Liver (tissue), 9 donors: ENCODE results near the gene LSAMP. TPM values are rescaled to one million over a fixed set of nuclear protein-coding genes. Genes with fewer than 3 reads are reported as not detected.
"Not testable (repeated sequence)": the region's sequence is repeated elsewhere in the genome, so short reads cannot be mapped to it uniquely, and the experiment has no call there.

Source experiments
- DNase-seq: peaks from one replicate; pipeline ENCODE4 v3.0.0-alpha.2; 2017; ENCODE audit warnings: low spot score
- H3K27ac ChIP-seq, 2 donors: one replicate each; pipeline ENCODE4 v1.7.0; 2013; ENCODE audit warnings: inconsistent platforms in 2 of 2, low read length in 2 of 2, control low read depth in 1 of 2, low read depth in 1 of 2, mild to moderate bottlenecking in 1 of 2
- H3K27me3 ChIP-seq, 4 donors: one replicate each; pipeline versions ENCODE4 v1.6.1 to v1.7.0; 2013; ENCODE audit warnings: low read length in 3 of 4, inconsistent platforms in 1 of 4, mild to moderate bottlenecking in 1 of 4, moderate library complexity in 1 of 4; ENCODE audit not compliant: control insufficient read depth in 4 of 4, insufficient read depth in 4 of 4
- H3K36me3 ChIP-seq, 4 donors: one replicate each; pipeline versions ENCODE4 v1.6.1 to v1.7.0; 2013; ENCODE audit warnings: low read length in 3 of 4, mild to moderate bottlenecking in 3 of 4, low read depth in 1 of 4, moderate library complexity in 1 of 4; ENCODE audit not compliant: control insufficient read depth in 4 of 4, insufficient read depth in 3 of 4
- H3K4me1 ChIP-seq, 4 donors: one replicate each; pipeline versions ENCODE4 v1.6.1 to v1.7.0; 2013; ENCODE audit warnings: low read length in 3 of 4, mild to moderate bottlenecking in 3 of 4, moderate library complexity in 1 of 4; ENCODE audit not compliant: control insufficient read depth in 4 of 4, insufficient read depth in 4 of 4
- H3K4me3 ChIP-seq, 3 donors: one replicate each; pipeline versions ENCODE4 v1.6.1 to v1.7.0; 2013; ENCODE audit warnings: low read length in 3 of 3, control low read depth in 1 of 3, low read depth in 1 of 3, mild to moderate bottlenecking in 1 of 3
- H3K9ac ChIP-seq, 2 donors: one replicate each; pipeline ENCODE4 v1.7.0; 2013; ENCODE audit warnings: low read length in 2 of 2, mild to moderate bottlenecking in 2 of 2, moderate library complexity in 2 of 2, control low read depth in 1 of 2, low read depth in 1 of 2
- H3K9me3 ChIP-seq, 4 donors: one replicate each; pipeline versions ENCODE4 v1.6.1 to v1.7.0; 2013; ENCODE audit warnings: low read length in 3 of 4; ENCODE audit not compliant: control insufficient read depth in 4 of 4
- EGR1 ChIP-seq, 2 donors: IDR thresholded peaks; 2 replicates each; pipeline ENCODE4 v1.6.1; 2016 to 2018; ENCODE audit warnings: antibody characterized with exemption in 2 of 2, low read depth in 2 of 2
- HNF4A ChIP-seq, 2 donors: conservative IDR thresholded peaks; 2 replicates each; pipeline ENCODE4 v1.6.1; 2016; ENCODE audit warnings: antibody characterized with exemption in 2 of 2, mild to moderate bottlenecking in 2 of 2
- HNF4G ChIP-seq: IDR thresholded peaks from 2 replicates; pipeline ENCODE4 v1.6.1; 2016; ENCODE audit warnings: antibody characterized with exemption
- JUND ChIP-seq, 2 donors: IDR thresholded peaks; 2 replicates each; pipeline ENCODE4 v1.6.1; 2016; ENCODE audit warnings: antibody characterized with exemption in 2 of 2
- RAD21 ChIP-seq, 2 donors: IDR thresholded peaks; 2 replicates each; pipeline ENCODE4 v1.6.1; 2016; ENCODE audit warnings: antibody characterized with exemption in 2 of 2, mild to moderate bottlenecking in 2 of 2
- RXRA ChIP-seq, 2 donors: IDR thresholded peaks; 2 replicates each; pipeline ENCODE4 v1.6.1; 2017 to 2018; ENCODE audit warnings: antibody characterized with exemption in 2 of 2, mild to moderate bottlenecking in 1 of 2
- SP1 ChIP-seq: IDR thresholded peaks from 2 replicates; pipeline ENCODE4 v1.6.1; 2018; ENCODE audit warnings: antibody characterized with exemption, mild to moderate bottlenecking
- WGBS: extraction: QIAGEN DNeasy Blood & Tissue Kit; methylation state at CpG from one replicate; pipeline ENCODE4 v1.1.7; 2013; 5-methylcytosine and 5-hydroxymethylcytosine counted together
- polyA plus RNA-seq, 2 donors: library from polyadenylated mRNA; stranded (reverse) in 1 of 2; unstranded in 1 of 2; fragments of 200-250 nt in 1 of 2; fragments of >200 nt in 1 of 2; fragmentation: Nextera tagmentation in 1 of 2; extraction: Ambion mirVana in 1 of 2; gene quantifications; one replicate each; pipeline versions ENCODE4 v1.2.1 to v1.2.3, GENCODE V29; 2013 to 2015
- total RNA-seq, 2 donors: library from RNA; depleted of rRNA; stranded (reverse); fragments of >200 nt; gene quantifications; one replicate each; pipeline ENCODE4 v1.2.3, GENCODE V29; 2014
- TF ChIP-seq, protein P1 (sequence below): IDR thresholded peaks from 2 replicates; pipeline ENCODE4 v1.6.1; 2016; ENCODE audit warnings: antibody characterized with exemption
- TF ChIP-seq, protein P2 (sequence below): IDR thresholded peaks from 2 replicates; pipeline ENCODE4 v1.6.1; 2016; ENCODE audit warnings: antibody characterized with exemption
- donor health status: healthy.
- donor health status: healthy.
- donor health status: healthy.
- donor health status: healthy.
- donor health status: healthy.

LSAMP gene
- total and polyA plus RNA-seq, 4 donors: 0.01 to 0.17 (median 0.06) TPM

DNA sequence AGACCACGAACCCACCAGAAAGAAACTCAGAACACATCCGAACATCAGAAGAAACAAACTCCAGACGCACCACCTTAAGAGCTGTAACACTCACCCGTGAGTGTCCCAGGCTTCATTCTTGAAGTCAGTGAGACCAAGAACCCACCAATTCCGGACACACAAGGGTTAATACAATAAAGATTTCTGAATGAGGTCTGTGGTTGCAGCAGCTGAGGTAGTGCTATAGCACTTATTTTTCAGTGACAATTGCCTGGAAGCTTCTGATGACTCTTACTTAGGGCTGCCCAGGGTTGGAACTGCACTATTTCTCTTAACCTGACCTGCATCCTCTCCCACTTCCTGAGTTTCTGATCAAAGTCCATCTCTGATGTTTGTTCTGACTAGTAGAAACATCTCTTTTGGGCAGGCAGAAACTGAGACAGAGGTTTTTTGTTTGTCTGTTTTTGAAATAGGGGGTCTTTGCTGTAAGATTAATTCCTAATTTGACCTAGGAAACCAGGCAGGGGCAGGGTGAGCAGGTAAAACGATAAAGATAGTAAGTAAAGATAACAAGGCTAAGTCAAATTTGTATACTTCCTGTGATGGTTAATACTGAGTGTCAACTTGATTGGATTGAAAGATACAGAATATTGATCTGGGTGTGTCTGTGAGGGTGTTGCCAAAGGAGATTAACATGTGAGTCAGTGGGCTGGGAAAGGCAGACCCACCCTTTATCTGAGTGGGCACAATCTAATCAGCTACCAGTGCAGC lies 652.9 kb downstream of the LSAMP start:
- Histone ChIP-seq H3K27ac (peak overlapping the region in 1 of 2 donors; percentile 67), H3K9ac (peak overlapping the region in 1 of 2 donors; percentile 31)

DNA sequence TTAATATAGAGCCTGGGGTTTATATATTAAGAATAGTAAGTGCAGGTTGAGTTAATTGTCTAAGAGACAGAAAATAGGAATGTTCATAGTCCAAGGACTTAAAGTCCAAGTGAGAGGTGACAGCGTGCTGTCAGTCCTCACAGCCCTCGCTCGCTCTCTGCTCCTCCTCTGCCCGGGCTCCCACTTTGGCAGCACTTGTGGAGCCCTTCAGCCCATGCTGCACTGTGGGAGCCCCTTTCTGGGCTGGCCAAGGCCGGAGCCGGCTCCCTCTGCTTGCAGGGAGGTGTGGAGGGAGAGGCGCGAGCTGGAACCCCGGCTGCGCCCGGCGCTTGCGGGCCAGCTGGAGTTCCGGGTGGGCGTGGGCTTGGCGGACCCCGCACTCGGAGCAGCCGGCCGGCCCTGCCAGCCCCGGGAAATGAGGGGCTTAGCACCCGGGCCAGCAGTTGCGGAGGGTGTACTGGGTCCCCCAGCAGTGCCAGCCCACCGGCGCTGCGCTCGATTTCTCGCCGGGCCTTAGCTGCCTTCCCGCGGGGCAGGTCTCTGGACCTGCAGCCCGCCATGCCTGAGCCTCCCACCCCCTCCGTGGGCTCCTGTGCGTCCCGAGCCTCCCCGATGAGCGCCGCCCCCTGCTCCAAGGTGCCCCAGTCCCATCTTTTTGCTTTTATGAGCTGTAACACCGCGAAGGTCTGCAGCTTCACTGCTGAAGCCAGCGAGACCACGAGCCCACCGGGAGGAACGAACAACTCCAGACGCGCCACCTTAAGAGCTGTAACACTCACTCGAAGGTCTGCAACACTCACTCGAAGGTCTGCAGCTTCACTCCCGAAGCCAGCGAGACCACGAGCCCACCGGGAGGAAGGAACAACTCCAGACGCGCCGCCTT lies 653.8 kb downstream of the LSAMP start:
- not testable (repeated sequence) for H3K27me3 ChIP-seq, H3K9me3 ChIP-seq, DNase-seq, H3K9ac ChIP-seq, H3K27ac ChIP-seq, H3K4me1 ChIP-seq, H3K4me3 ChIP-seq, H3K36me3 ChIP-seq
- whole genome bisulfite sequencing: 93% methylated on average over 55 of the region's 55 CpGs
- TF ChIP-seq HNF4A (conservative IDR thresholded peaks at IDR 0.05): peak in 1 of 2 donors; percentile 12

More for the DNA sequence above, 652.9 kb downstream of the LSAMP start:
- Histone ChIP-seq H3K9me3 (no peaks in the 10 kb centered on the region), H3K4me1 (peaks cover 0 to 4% (median 1%) of the 10 kb centered on the region in 4 donors), H3K36me3 (no peaks in the 10 kb centered on the region), H3K27me3 (no peaks in the 10 kb centered on the region), H3K4me3 (peak overlapping the region in 1 of 3 donors; percentile 13)
- peak in 1 of 2 donors; percentile 34 for TF ChIP-seq RAD21 (IDR thresholded peaks at IDR 0.05)
- TF ChIP-seq HNF4G: peak; percentile 81
- peak in 1 of 2 donors; percentile 51 for TF ChIP-seq RXRA (IDR thresholded peaks at IDR 0.05)
- TF ChIP-seq, protein P1, sequence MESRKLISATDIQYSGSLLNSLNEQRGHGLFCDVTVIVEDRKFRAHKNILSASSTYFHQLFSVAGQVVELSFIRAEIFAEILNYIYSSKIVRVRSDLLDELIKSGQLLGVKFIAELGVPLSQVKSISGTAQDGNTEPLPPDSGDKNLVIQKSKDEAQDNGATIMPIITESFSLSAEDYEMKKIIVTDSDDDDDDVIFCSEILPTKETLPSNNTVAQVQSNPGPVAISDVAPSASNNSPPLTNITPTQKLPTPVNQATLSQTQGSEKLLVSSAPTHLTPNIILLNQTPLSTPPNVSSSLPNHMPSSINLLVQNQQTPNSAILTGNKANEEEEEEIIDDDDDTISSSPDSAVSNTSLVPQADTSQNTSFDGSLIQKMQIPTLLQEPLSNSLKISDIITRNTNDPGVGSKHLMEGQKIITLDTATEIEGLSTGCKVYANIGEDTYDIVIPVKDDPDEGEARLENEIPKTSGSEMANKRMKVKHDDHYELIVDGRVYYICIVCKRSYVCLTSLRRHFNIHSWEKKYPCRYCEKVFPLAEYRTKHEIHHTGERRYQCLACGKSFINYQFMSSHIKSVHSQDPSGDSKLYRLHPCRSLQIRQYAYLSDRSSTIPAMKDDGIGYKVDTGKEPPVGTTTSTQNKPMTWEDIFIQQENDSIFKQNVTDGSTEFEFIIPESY: no peak
- TF ChIP-seq HNF4A (conservative IDR thresholded peaks at IDR 0.05): peak; percentile 83 to 92
- TF ChIP-seq JUND (IDR thresholded peaks at IDR 0.05): peak; percentile 38 to 41
- peak; percentile 91 for TF ChIP-seq SP1
- TF ChIP-seq, protein P2, sequence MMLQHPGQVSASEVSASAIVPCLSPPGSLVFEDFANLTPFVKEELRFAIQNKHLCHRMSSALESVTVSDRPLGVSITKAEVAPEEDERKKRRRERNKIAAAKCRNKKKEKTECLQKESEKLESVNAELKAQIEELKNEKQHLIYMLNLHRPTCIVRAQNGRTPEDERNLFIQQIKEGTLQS: no peak
- 53% methylated on average over 6 of the region's 6 CpGs for WGBS
- no peak for DNase-seq

DNA sequence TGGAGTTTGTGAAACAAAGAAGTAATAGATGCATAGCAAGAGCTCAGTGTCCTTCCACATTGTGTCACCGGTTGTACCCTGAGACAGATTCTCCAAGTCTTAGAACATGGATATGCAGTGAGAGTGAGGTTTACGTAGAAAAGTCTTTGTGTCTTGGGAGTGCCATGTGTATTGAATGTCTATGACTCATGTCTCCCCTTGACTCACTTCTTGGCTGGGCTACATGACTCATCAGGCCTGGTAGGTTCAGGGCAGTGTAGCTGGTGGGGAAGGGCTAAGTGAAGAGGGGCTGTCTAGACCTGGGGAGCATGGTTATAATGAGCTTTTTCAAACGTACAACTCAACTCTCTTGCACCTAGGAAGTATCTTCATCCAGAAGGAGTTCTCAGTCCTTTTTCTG lies 654.5 kb downstream of the LSAMP start:
- Histone ChIP-seq H3K4me3 (no peak overlapping the region), H3K9ac (no peak overlapping the region), H3K27me3 (no peaks in the 10 kb centered on the region), H3K36me3 (no peaks in the 10 kb centered on the region), H3K27ac (no peak overlapping the region), H3K9me3 (no peaks in the 10 kb centered on the region), H3K4me1 (peaks cover 0 to 4% (median 1%) of the 10 kb centered on the region in 4 donors)
- no peak for DNase-seq
- TF ChIP-seq EGR1 (IDR thresholded peaks at IDR 0.05; ENCODE audit: low read depth in 2 of 2): no peak
- no peak for TF ChIP-seq RAD21 (IDR thresholded peaks at IDR 0.05)
- TF ChIP-seq, protein P1: no peak
- TF ChIP-seq HNF4A (conservative IDR thresholded peaks at IDR 0.05): no peak
- 92% methylated on average over 3 of the region's 3 CpGs for WGBS
